K562 (cell line): ENCODE data around the gene TMCC1. TPM values are rescaled to one million over a fixed set of nuclear protein-coding genes. Genes with fewer than 3 reads are reported as not detected.

Experiments used
- ATAC-seq: fragments of 200-7000 bp; cut with Tn5 transposase; 3 replicates; pipeline ENCODE4 v1.9.1; 2020; ENCODE audit warnings: moderate library complexity
- BruUV-seq: library from RNA; stranded (reverse); fragments of 400-500 nt; replicated peaks from 2 replicates; lab custom pipeline; 2021; lab: Mats Ljungman, UMichigan
- CTCF ChIA-PET: fragments of 300-600 bp; formaldehyde crosslinking; extraction: SDS; loops from one replicate; lab custom pipeline; 2021; ENCODE audit warnings: low intra/inter-chr PET ratio; lab: Yijun Ruan, JAX
- POLR2A ChIA-PET: fragments of 300-600, 350-650 bp; sonication (Branson Sonifier 250); formaldehyde crosslinking; extraction: SDS; loops from one replicate; lab custom pipeline; 2021; ENCODE audit warnings: antibody characterized with exemption, inconsistent platforms; lab: Yijun Ruan, JAX
- DNase-seq, 4 experiments: peaks; one replicate each; pipeline versions ENCODE4 v3.0.0 to v3.0.0-alpha.2; 2011 to 2018; ENCODE audit warnings: low spot score in 3 of 4, mixed read lengths in 3 of 4; ENCODE audit errors: extremely low read depth in 1 of 4
- FAIRE-seq: peaks from 2 replicates; lab custom pipeline; 2011; peaks lifted over from hg19 to GRCh38; lab: Jason Lieb, UNC
- H2AFZ ChIP-seq: 2 replicates; pipeline ENCODE4 v1.6.0; 2011; ENCODE audit warnings: low read depth, low read length, control low read depth, inconsistent platforms
- H3K27ac ChIP-seq: fragments of 200-600 bp; 3 replicates; pipeline ENCODE4 v1.8.0; 2011; ENCODE audit warnings: low read depth, mild to moderate bottlenecking, control low read depth, inconsistent platforms, low read length, moderate library complexity, mixed read lengths; ENCODE audit errors: extremely low read depth
- H3K27me3 ChIP-seq, 2 experiments: fragments of 300-600 bp in 1 of 2; 2 replicates in 1 of 2; 3 replicates in 1 of 2; pipeline versions ENCODE4 v1.6.0 to v1.8.0; 2011; ENCODE audit warnings: inconsistent platforms in 2 of 2, low read length in 2 of 2, mild to moderate bottlenecking in 1 of 2, mixed read lengths in 1 of 2, moderate library complexity in 1 of 2; ENCODE audit not compliant: control insufficient read depth in 2 of 2, insufficient read depth in 2 of 2
- H3K36me3 ChIP-seq: fragments of 300-600 bp; 3 replicates; pipeline ENCODE4 v1.8.0; 2011; ENCODE audit warnings: mild to moderate bottlenecking, low read length, inconsistent platforms; ENCODE audit not compliant: control insufficient read depth, insufficient read depth
- H3K4me1 ChIP-seq, 2 experiments: fragments of 200-600 bp in 1 of 2; replicated peaks in 1 of 2; 2 replicates in 1 of 2; 3 replicates in 1 of 2; pipeline versions ENCODE4 v1.5.1 to v1.8.0; 2011; ENCODE audit warnings: inconsistent platforms in 2 of 2, low read length in 2 of 2, mild to moderate bottlenecking in 1 of 2, mixed read lengths in 1 of 2, moderate library complexity in 1 of 2; ENCODE audit not compliant: control insufficient read depth in 2 of 2, insufficient read depth in 2 of 2
- H3K4me2 ChIP-seq: 2 replicates; pipeline ENCODE4 v1.6.1; 2011; ENCODE audit warnings: low read length, control low read depth, inconsistent platforms, mixed read lengths; ENCODE audit not compliant: insufficient read depth
- H3K4me3 ChIP-seq: fragments of 200-600 bp; sonication (generic), shearing (Covaris generic); 2 replicates; pipeline ENCODE4 v1.5.1; 2016; ENCODE audit warnings: control low read depth, inconsistent platforms
- H3K79me2 ChIP-seq: fragments of 200-600 bp; 3 replicates; pipeline ENCODE4 v1.8.0; 2011; ENCODE audit warnings: low read length, inconsistent platforms; ENCODE audit not compliant: control insufficient read depth, insufficient read depth
- H3K9ac ChIP-seq, 2 experiments: 2 replicates each; pipeline versions ENCODE4 v1.6.0 to v1.6.1; 2011; ENCODE audit warnings: low read depth in 2 of 2, low read length in 2 of 2, control low read depth in 1 of 2, inconsistent platforms in 1 of 2, mild to moderate bottlenecking in 1 of 2, mixed read lengths in 1 of 2; ENCODE audit not compliant: insufficient read depth in 1 of 2
- H3K9me1 ChIP-seq: one replicate; pipeline ENCODE4 v1.6.0; 2011; ENCODE audit warnings: inconsistent platforms, mild to moderate bottlenecking, low read length, moderate library complexity; ENCODE audit not compliant: control insufficient read depth, insufficient read depth
- H3K9me3 ChIP-seq: replicated peaks from 2 replicates; pipeline ENCODE4 v1.5.1; 2011; ENCODE audit warnings: low read depth, low read length, inconsistent platforms; ENCODE audit not compliant: control insufficient read depth, insufficient read depth
- H4K20me1 ChIP-seq: replicated peaks from 2 replicates; pipeline ENCODE4 v1.6.1; 2011; ENCODE audit warnings: low read length, inconsistent platforms, mixed read lengths; ENCODE audit not compliant: control insufficient read depth, insufficient read depth
- BCL6 ChIP-seq: fragments of 250-450 bp; sonication (Bioruptor Pico); IDR thresholded peaks from 2 replicates; pipeline ENCODE4 v1.4.0; 2020
- NFE2L1 ChIP-seq: fragments of 450-650 bp; IDR thresholded peaks from 2 replicates; pipeline ENCODE4 v1.6.1; 2016; ENCODE audit warnings: missing genetic modification characterization, low read depth, mild to moderate bottlenecking, missing compliant biosample characterization, moderate library complexity, borderline replicate concordance
- PRDM10 ChIP-seq: fragments of 450-650 bp; IDR thresholded peaks from 2 replicates; pipeline ENCODE4 v1.6.1; 2018; ENCODE audit not compliant: partially characterized antibody
- SUPT5H ChIP-seq: fragments of 450-650 bp; IDR thresholded peaks from 2 replicates; pipeline ENCODE4 v1.6.1; 2016
- TOE1 ChIP-seq, 2 experiments: fragments of 450-650 bp in 1 of 2; sonication (generic) in 1 of 2; formaldehyde crosslinking in 1 of 2; IDR thresholded peaks; 2 replicates each; pipeline versions ENCODE4 v1.7.1 to v1.8.0; 2016 to 2022; ENCODE audit warnings: borderline replicate concordance in 2 of 2, mild to moderate bottlenecking in 2 of 2, antibody characterized with exemption in 1 of 2, inconsistent platforms in 1 of 2, low read depth in 1 of 2, missing genetic modification reagents in 1 of 2, moderate library complexity in 1 of 2
- USF1 ChIP-seq: sonication (generic); formaldehyde crosslinking; IDR thresholded peaks from 2 replicates; pipeline ENCODE4 v1.9.0; 2022; ENCODE audit warnings: mild to moderate bottlenecking, missing genetic modification reagents
- ZNF778 ChIP-seq: fragments of 450-650 bp; formaldehyde crosslinking; IDR thresholded peaks from 2 replicates; pipeline ENCODE4 v1.4.0; 2020; ENCODE audit warnings: mild to moderate bottlenecking, moderate library complexity
- WGBS: fragments of 100-300 bp; shearing (Covaris generic); methylation state at CpG from one replicate; pipeline ENCODE4 v1.1.6; 2016; ENCODE audit warnings: low coverage, mixed read lengths; ENCODE audit not compliant: insufficient coverage; ENCODE audit errors: missing lambda C conversion rate; 5-methylcytosine and 5-hydroxymethylcytosine counted together
- in situ Hi-C: fragments of 300-500 bp; cut with MboI; formaldehyde crosslinking; loops from 4 replicates; pipeline ENCODE4 v1.15.0; 2018; ENCODE audit warnings: inconsistent platforms, mixed read lengths
- intact Hi-C: fragments of 100-400 bp; cut with micrococcal nuclease; formaldehyde crosslinking; loops from 2 replicates; pipeline ENCODE4 v1.14.2; 2022
- polyA plus RNA-seq, 8 experiments: library from polyadenylated mRNA; depleted of rRNA in 4 of 8; stranded (reverse) in 5 of 8; unstranded in 3 of 8; fragments of >200 nt; fragmentation: Nextera tagmentation in 2 of 8; fragmentation: Illumina TruSeq in 1 of 8; extraction: Ambion mirVana in 2 of 8; extraction: Trizol in 1 of 8; gene quantifications; 2 replicates each; pipeline versions ENCODE4 v1.2.1 to v1.2.3, GENCODE V29; 2011 to 2014; ENCODE audit warnings: inconsistent platforms in 1 of 8, missing spikeins in 1 of 8
- total RNA-seq, 7 experiments: library from RNA; depleted of rRNA in 6 of 7; stranded (reverse); fragments of >200 nt in 6 of 7; fragmentation: Illumina TruSeq in 2 of 7; extraction: Trizol in 2 of 7; gene quantifications; 2 replicates each; pipeline versions ENCODE4 v1.2.1 to v1.2.3, GENCODE V29; 2011 to 2021; ENCODE audit warnings: low replicate concordance in 1 of 7
- TF ChIP-seq, protein P1 (sequence below), 2 experiments: IDR thresholded peaks; 2 replicates each; pipeline ENCODE4 v1.6.1; 2012; ENCODE audit warnings: improper control_type of control experiment in 2 of 2, low read depth in 2 of 2, low read length in 2 of 2, borderline replicate concordance in 1 of 2

Gene TMCC1
- total and polyA plus RNA-seq, 9 of the 15 experiments (the other 6 are each of a cell fraction or from before 2014, with no cell fraction given), result 0.89 to 8.7 (median 4.0) TPM

- no peaks in the 10 kb centered on the region for H3K9me1 ChIP-seq
- H3K9me3 ChIP-seq, result no peaks in the 10 kb centered on the region
- peaks cover 5 to 59% of the 10 kb centered on the region in 2 experiments for H3K4me1 ChIP-seq
- H3K4me2 ChIP-seq, result no peak overlapping the region
- ChIA-PET CTCF (no interaction called here), POLR2A (no interaction called here)
- H3K27ac ChIP-seq, result no peak overlapping the region
- no peak for TF ChIP-seq BCL6 (CRISPR knock-in tag)
- peak; percentile 84 for TF ChIP-seq PRDM10
- TF ChIP-seq, protein P1, sequence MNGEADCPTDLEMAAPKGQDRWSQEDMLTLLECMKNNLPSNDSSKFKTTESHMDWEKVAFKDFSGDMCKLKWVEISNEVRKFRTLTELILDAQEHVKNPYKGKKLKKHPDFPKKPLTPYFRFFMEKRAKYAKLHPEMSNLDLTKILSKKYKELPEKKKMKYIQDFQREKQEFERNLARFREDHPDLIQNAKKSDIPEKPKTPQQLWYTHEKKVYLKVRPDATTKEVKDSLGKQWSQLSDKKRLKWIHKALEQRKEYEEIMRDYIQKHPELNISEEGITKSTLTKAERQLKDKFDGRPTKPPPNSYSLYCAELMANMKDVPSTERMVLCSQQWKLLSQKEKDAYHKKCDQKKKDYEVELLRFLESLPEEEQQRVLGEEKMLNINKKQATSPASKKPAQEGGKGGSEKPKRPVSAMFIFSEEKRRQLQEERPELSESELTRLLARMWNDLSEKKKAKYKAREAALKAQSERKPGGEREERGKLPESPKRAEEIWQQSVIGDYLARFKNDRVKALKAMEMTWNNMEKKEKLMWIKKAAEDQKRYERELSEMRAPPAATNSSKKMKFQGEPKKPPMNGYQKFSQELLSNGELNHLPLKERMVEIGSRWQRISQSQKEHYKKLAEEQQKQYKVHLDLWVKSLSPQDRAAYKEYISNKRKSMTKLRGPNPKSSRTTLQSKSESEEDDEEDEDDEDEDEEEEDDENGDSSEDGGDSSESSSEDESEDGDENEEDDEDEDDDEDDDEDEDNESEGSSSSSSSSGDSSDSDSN (IDR thresholded peaks at IDR 0.05; ENCODE audit: borderline replicate concordance in 1 of 2, low read depth in 2 of 2, low read length in 2 of 2), result no peak
- no peak for TF ChIP-seq NFE2L1 (tag)
- TF ChIP-seq SUPT5H, result no peak
- TF ChIP-seq USF1 (CRISPR knock-in tag), result 0 out of 2 replicates have a peak, but pooled peaks have one; percentile 16
- TF ChIP-seq ZNF778 (CRISPR knock-in tag), result no peak
- TF ChIP-seq TOE1 (IDR thresholded peaks at IDR 0.05; ENCODE audit: borderline replicate concordance), result no peak
- no peak for TF ChIP-seq TOE1 (CRISPR knock-in tag; IDR thresholded peaks at IDR 0.05; ENCODE audit: borderline replicate concordance, low read depth)
- no peak for FAIRE-seq
- H3K79me2 ChIP-seq, result no peaks in the 10 kb centered on the region
- in situ Hi-C loops, result no loop called here
- H3K27me3 ChIP-seq, result no peaks in the 10 kb centered on the region
- no TSS peak for BruUV-seq
- no peak for ATAC-seq
- 66% methylated on average over 7 of the region's 11 CpGs for WGBS
- H3K4me3 ChIP-seq, result no peak overlapping the region
- no peaks in the 10 kb centered on the region for H4K20me1 ChIP-seq
- no peak overlapping the region for H2AFZ ChIP-seq
- no peaks in the 10 kb centered on the region for H3K36me3 ChIP-seq
- DNase-seq, result no peak
- intact Hi-C loops, result loop anchor here (5.0 kb wide), 2 partner anchors 132 to 308 kb away; no protein-coding TSS in a partner anchor
- H3K9ac ChIP-seq, result peak overlapping the region in 1 of 2 experiments; percentile 58; a peak in 1 of 4 replicates
These were observed 269.0 kb downstream of the TMCC1 start for GRCh38 chr3:129624347-129625071.
